ENCODE results near the gene MED15. TPM values are rescaled to one million over a fixed set of nuclear protein-coding genes. Genes with fewer than 3 reads are reported as not detected.

Gene MED15
- total RNA-seq, 1 experiment from 2014 or later = 59.3 TPM

- in situ Hi-C loops (cut with HindIII; ENCODE audit: low pct_unique_long_range_greater_than_20kb, low sequenced_read_pairs) = no loop called here
- Histone ChIP-seq H3K9me3 (ENCODE audit: control insufficient read depth, insufficient read depth, low read depth, low read length) (no peaks in the 10 kb centered on the region), H3K27me3 (ENCODE audit: control insufficient read depth, insufficient read depth, low read length) (no peaks in the 10 kb centered on the region; the same call in 1 of the 2 replicates), H3K27ac (ENCODE audit: low read length) (no peak overlapping the region), H3K4me3 (ENCODE audit: low read depth in 2 of 2, low read length in 2 of 2) (no peak overlapping the region), H3K36me3 (ENCODE audit: control insufficient read depth, insufficient read depth, low read length) (no peaks in the 10 kb centered on the region), H3K4me1 (ENCODE audit: control insufficient read depth, insufficient read depth, low read length) (no peaks in the 10 kb centered on the region)
- POLR2A ChIA-PET = no interaction called here
- no peak for TF ChIP-seq REST (IDR thresholded peaks at IDR 0.05; ENCODE audit: insufficient read depth in 1 of 2, low read depth in 2 of 2, low read length in 1 of 2)
- TF ChIP-seq POLR2AphosphoS5 (IDR thresholded peaks at IDR 0.05; ENCODE audit: low read depth, low read length) = no peak
- no peak for TF ChIP-seq TCF7L2 (IDR thresholded peaks at IDR 0.05; ENCODE audit: low read depth, low read length)
- TF ChIP-seq SIN3A (IDR thresholded peaks at IDR 0.05; ENCODE audit: borderline replicate concordance, insufficient read depth, low read depth, low read length) = no peak
- TF ChIP-seq CTCF (IDR thresholded peaks at IDR 0.05) = no peak
- ATAC-seq (no peak), DNase-seq (ENCODE audit: low read depth, low spot score) (no peak)
- intact Hi-C loops (cut with micrococcal nuclease; ENCODE audit: unreplicated experiment) = no loop called here
- BruUV-seq (replicated peaks) = no TSS peak
- CTCF ChIA-PET = no interaction called here
Measured at GRCh38 chr22:20622650-20623339, 115.4 kb downstream of the MED15 start.

GRCh38 chr22:20624161-20624616, 116.8 kb downstream of the MED15 start:
- H3K36me3 ChIP-seq (ENCODE audit: control insufficient read depth, insufficient read depth, low read length) = no peaks in the 10 kb centered on the region
- DNase-seq (ENCODE audit: low read depth, low spot score) (no peak), ATAC-seq (no peak)
- no peaks in the 10 kb centered on the region for H3K9me3 ChIP-seq (ENCODE audit: control insufficient read depth, insufficient read depth, low read depth, low read length)
- H3K4me3 ChIP-seq (ENCODE audit: low read depth in 2 of 2, low read length in 2 of 2) = no peak overlapping the region
- H3K4me1 ChIP-seq (ENCODE audit: control insufficient read depth, insufficient read depth, low read length) = no peaks in the 10 kb centered on the region
- BruUV-seq (replicated peaks) = no TSS peak
- intact Hi-C loops (cut with micrococcal nuclease; ENCODE audit: unreplicated experiment) = no loop called here
- TF ChIP-seq SIN3A (IDR thresholded peaks at IDR 0.05; ENCODE audit: borderline replicate concordance, insufficient read depth, low read depth, low read length) = no peak
- no peak for TF ChIP-seq CTCF (IDR thresholded peaks at IDR 0.05)
- TF ChIP-seq POLR2AphosphoS5 (IDR thresholded peaks at IDR 0.05; ENCODE audit: low read depth, low read length) = no peak
- no peak for TF ChIP-seq REST (IDR thresholded peaks at IDR 0.05; ENCODE audit: insufficient read depth in 1 of 2, low read depth in 2 of 2, low read length in 1 of 2)
- no peak for TF ChIP-seq TCF7L2 (IDR thresholded peaks at IDR 0.05; ENCODE audit: low read depth, low read length)
- ChIA-PET POLR2A (no interaction called here), CTCF (no interaction called here)
- H3K27ac ChIP-seq (ENCODE audit: low read length) = no peak overlapping the region
- in situ Hi-C loops (cut with HindIII; ENCODE audit: low pct_unique_long_range_greater_than_20kb, low sequenced_read_pairs) = no loop called here
- no peaks in the 10 kb centered on the region; the same call in 1 of the 2 replicates for H3K27me3 ChIP-seq (ENCODE audit: control insufficient read depth, insufficient read depth, low read length)
